GM19351 (cell line): ENCODE data around the gene RGMA.

ENCODE experiments used
- ATAC-seq: cut with Tn5 transposase; IDR thresholded peaks from one replicate; pipeline ENCODE4 v1.9.1; 2021; ENCODE audit warnings: mild to moderate bottlenecking, moderate library complexity; ENCODE audit not compliant: unreplicated experiment

RGMA gene

GRCh38 chr15:93093765-93094164 is 4.8 kb upstream of the RGMA start:
- ATAC-seq, result no peak

GRCh38 chr15:93091465-93091864 is 2.5 kb upstream of the RGMA start:
- ATAC-seq, result no peak

- ATAC-seq, result no peak
These were observed 805 bp upstream of the RGMA start for GRCh38 chr15:93089727-93090305.

- ATAC-seq, result peak; percentile 29
These were observed 621 bp downstream of the RGMA start for GRCh38 chr15:93088200-93088980.

- ATAC-seq, result peak; percentile 70
These were observed 1.2 kb downstream of the RGMA start for GRCh38 chr15:93087825-93088199.

- no peak for ATAC-seq
These were observed 2.2 kb downstream of the RGMA start for GRCh38 chr15:93086791-93087190.

GRCh38 chr15:93085692-93086091 is 3.3 kb downstream of the RGMA start:
- ATAC-seq, result no peak

GRCh38 chr15:93082861-93083260 is 6.2 kb downstream of the RGMA start:
- ATAC-seq, result no peak

- ATAC-seq, result no peak
These were observed 7.6 kb downstream of the RGMA start for GRCh38 chr15:93081399-93081798.

- ATAC-seq, result no peak
These were observed 8.6 kb downstream of the RGMA start for GRCh38 chr15:93080451-93080850.

- no peak for ATAC-seq
These were observed 12.1 kb downstream of the RGMA start for GRCh38 chr15:93076875-93077274.

- no peak for ATAC-seq
These were observed 12.8 kb downstream of the RGMA start for GRCh38 chr15:93076217-93076616.

GRCh38 chr15:93074599-93074998 is 14.4 kb downstream of the RGMA start:
- ATAC-seq, result no peak

GRCh38 chr15:93073465-93073952 is 15.5 kb downstream of the RGMA start:
- no peak for ATAC-seq

- ATAC-seq, result no peak
These were observed 16.3 kb downstream of the RGMA start for GRCh38 chr15:93072411-93073394.

GRCh38 chr15:93072011-93072410 is 17.0 kb downstream of the RGMA start:
- ATAC-seq, result no peak

GRCh38 chr15:93071469-93071936 is 17.5 kb downstream of the RGMA start:
- ATAC-seq, result no peak

GRCh38 chr15:93070551-93071296 is 18.3 kb downstream of the RGMA start:
- no peak for ATAC-seq

GRCh38 chr15:93070132-93070531 is 18.9 kb downstream of the RGMA start:
- no peak for ATAC-seq

- no peak for ATAC-seq
These were observed 20.3 kb downstream of the RGMA start for GRCh38 chr15:93068581-93069199.
